Measurements from ENCODE around the gene OR2V1.

- TF ChIP-seq GATA3 (IDR thresholded peaks at IDR 0.05; ENCODE audit: low read depth, low read length) (no peak), GATA2 (IDR thresholded peaks at IDR 0.05; ENCODE audit: low read depth, low read length) (no peak)
Measured at GRCh38 chr5:181133083-181133482, 2.1 kb upstream of the OR2V1 start.
